Left hindlimb (tissue), 1 donor: ENCODE results near the gene DROSHA.

Experiments used
- DNase-seq: peaks from one replicate; pipeline ENCODE4 v3.0.0-alpha.2; 2018

Gene DROSHA

DNA sequence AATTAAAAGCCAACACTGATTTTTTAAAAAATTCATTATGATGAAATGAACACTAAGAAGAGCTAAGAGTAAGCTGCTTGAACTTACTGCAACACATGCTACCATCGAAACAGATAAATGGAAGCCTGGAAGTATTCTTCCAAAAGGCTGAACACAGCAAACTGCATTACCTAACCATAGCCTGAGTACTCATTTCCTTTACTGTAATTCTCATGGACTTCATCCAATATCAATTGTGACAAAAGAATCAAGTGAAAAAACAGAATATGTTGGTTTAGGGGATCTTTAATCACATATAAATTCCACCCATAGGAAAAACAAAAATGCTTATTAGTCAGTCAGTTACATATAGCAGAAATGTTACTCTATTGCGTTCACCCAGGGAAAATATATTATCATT is 68.5 kb downstream of the DROSHA start:
- no peak for DNase-seq

DNA sequence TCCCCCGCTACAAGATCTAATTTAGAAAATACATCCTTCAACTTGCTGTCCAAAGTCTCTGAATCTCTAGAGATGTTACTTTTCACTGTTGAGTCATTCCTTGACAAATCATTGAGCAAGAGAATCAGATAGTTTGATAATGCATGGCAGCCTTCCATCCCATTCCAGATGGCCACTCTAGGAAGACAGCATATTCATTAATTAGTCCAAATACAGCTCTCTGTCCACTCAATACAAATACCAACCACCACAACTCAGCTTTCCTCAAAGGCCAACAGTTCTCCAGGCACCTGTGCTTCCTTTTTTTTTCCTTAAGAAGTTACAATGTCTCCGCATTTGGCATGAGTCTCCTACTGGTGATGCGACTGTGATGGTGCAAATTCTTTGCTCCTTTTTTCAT is 72.3 kb downstream of the DROSHA start:
- DNase-seq: no peak

DNA sequence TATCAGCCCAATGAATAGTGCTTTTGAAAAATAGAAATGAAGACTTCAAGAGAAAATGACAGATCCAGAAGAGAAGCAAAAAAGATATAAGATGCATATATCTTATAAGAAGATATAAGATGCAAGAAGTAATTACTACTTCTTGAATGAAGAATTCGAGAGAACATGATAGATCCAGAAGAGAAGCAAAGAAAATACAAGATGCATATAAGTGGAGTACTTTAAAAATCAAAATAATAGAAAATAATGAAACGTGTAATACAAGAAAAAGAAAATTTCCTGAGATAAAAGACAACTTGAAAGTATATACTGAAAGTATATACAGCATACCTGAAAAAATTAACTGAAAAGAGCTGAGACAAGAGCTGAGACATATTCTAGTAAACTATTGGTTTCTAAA is 76.7 kb downstream of the DROSHA start:
- no peak for DNase-seq

DNA sequence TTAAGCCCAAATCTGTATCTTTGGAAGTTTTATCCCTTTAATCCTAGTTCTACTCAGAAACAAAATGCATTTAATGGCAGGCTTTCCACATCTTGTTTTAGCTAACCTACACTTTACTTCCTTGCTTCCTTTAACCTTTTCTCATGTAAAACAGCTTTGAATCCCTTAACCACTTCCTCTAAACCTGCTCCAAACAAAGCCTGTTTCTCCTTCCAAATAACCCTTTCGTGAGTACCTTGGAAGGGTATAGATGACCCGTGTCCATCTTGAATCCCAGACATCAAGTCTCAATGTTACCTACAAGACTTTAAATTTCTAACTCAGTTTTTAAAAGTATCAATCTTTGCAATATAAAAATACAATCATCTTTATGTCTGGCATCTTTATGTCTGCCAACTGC is 78.4 kb downstream of the DROSHA start:
- DNase-seq: no peak

DNA sequence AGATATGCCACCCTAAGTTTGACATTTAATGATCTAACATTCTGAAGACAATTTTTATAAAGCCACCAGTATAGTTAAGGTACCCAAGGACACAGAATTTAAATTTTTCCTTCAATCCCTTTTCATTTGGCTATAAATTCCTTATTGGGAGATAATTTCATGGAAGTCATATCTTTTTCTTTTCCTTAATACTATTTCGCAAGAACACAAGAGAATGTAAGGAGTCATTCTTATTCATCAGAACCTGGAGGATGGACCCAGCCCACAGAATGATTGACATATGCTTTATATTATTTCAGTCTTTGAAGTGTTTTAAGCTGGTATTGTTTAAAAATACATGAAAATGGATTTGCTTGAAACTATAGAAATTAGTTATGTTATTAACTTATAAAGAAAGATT is 79.6 kb downstream of the DROSHA start:
- no peak for DNase-seq

DNA sequence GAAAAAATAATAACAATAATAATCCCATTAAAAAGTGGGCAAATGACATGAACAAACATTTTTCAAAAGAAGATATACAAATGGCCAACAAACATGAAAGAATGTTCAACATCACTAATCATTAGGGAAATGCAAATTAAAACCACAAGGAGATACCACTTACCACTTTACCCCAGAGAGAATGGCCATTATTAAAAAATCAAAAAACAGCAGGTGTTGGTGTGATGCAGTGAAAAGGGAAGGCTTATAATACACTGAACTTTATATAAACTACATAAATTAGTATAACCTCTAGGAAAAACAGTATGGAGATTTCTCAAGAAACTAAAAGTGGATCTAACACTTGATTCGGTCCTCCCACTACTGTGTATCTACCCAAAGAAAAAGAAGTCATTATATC is 81.9 kb downstream of the DROSHA start:
- no peak for DNase-seq

DNA sequence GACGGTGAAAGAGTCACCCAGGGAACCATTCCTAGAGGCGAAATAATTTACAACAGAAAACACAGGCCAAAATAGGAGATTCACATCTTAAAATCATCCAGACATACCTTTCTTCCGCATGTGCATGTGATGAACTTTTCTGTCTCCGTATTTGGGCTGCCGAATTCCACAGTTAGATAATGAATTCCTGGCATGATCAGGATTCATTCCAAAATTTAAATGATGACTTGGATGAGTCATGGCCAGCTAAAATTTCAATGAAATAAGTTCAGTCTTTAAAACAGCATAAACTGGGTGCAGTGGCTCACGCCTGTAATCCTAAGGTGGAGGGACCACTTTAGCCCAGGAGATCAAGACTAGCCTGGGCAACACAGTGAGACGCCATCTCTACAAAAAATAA is 82.7 kb downstream of the DROSHA start:
- no peak for DNase-seq

DNA sequence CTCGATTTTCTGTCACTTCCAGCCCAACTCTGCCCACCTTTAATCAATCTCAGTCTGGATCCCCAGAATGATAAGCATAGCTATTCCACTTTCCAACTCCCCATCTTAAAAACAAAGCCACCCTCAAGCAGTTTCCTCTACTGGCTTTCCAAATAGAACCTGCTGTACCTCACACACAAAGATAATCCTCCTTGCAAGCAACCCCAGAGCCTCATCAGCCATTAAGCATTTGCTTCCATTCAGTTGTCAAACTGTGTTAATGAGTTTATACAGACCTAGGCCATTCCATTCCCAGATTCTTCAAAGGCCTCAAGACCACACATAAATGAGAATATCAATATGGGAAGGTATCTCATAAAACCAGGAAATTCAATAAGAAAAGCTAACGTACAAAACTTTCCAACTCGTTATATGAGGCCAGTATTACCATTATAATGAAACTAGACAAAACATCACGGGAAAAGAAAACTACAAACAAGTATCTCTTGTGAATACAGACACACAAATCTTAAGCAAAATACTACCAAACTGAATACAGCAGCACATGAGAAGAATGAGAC is 86.8 kb downstream of the DROSHA start:
- no peak for DNase-seq

DNA sequence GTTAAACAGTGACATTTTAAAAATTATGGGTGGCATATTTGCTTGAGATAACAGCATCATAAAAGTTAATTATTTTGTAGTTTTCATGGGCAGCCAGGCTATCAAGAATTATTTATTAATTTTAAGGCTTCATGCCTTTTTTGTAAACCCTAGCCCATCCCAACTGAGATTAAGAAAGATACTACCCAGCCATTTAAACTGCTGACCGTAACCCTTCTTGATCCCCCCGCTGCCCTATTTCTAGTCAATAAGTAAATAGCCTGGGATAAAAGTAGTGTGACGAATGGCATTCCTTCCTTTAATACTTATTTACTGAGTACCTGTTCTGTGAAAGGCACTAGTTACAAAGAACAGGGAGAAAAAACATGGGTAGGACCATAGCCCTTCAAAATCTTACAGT is 88.3 kb downstream of the DROSHA start:
- no peak for DNase-seq

DNA sequence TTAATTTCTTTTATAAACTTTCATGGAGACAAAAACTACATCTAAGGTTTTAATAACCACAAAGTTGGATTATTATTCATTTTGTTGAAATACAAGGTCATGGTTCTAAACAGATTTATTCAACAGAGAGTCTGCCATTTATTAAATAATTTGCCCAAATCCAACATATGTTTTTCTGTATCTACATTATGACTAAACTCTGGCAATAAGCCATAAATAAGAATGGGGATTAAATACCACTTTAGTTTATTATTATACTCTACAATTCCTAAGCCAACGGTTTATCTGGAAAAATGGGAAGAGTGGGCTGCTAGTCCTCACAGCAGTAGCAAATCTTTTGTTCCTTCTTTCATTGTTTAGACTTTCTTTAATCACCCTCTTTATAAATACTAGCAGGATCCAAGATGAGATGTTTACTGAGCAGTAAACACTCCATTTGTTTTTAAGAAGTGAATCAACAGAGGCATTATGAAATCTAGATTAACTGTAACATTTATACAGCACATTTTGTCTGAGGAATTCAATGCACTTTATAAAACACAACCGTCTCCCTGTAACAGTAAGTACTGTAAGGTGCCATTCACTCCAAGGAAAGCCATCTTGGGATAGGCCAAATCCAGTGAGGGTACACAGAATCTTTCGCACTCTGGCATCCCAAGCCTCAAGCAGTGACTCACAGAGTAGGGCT is 89.7 kb downstream of the DROSHA start:
- DNase-seq: no peak

DNA sequence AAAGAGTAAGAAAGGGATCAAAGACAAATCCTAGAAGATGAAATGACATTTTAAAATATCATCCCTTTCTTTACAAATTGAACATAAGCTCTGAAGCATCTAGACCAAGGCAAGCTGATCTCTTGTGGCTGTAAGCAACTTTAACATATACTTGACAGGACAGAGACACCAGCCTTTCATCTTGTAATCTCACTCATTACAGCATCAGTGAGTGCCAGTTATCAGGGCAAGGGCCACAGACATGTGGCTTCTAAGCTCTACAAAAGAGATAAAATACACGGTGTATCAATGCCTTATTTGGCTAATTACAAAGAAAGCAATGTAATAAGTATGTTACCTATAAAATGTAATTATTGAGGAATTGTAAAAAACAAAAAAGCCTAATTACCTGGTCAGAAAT is 95.0 kb downstream of the DROSHA start:
- DNase-seq: no peak

DNA sequence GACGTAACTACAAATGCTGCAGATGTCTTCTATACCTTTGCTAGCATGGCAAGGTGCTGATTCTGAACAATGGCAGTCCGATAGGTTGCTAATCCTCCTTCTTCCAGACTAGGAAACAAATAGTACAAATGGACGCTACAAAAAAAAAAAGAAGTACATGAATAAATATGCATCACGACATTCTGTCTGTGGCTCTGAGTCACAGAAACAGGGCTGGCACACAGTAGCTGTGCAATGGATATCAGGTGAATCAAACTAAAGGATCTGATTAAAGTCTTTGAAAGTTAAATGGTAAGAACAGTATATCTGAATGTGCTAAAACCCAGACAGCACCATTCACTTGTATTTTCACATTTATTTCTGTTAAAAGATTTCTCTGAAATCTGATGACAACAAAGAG is 96.2 kb downstream of the DROSHA start:
- DNase-seq: no peak

DNA sequence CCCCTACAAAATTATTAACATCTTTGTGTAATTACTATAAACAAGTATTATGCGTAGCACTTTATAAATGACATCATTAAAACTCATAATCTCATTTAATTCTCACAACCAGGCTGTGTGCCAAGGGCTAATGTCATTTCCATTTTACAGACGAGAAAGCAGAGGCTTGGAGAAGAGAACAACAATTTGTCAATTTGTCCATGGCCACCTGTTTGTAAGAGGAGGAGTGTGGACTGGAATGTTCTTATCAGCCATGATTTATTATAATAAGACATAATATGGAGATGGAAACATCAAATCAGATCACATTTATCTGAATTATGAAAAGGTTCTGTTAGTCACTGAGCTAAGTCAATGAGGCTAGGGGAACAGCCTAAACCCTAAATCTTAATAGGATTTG is 97.0 kb downstream of the DROSHA start:
- DNase-seq: no peak

DNA sequence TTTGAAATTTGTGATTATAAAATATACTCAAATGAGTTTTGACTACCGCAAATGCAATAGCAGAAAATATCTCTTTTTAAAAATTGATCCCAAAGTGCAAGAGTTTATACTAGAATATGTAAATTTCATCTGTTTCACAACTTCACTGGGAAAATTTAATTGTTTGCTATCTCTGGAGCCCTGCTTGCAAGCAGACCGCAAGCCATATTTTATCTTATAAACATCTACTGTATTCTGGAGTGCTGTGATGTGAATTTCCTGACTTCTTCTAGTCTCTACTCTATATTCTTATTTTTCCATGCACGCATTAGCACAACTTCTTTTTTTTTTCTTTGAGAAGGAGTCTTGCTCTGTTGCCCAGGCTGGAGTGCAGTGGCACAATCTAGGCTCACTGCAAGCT is 98.7 kb downstream of the DROSHA start:
- no peak for DNase-seq

DNA sequence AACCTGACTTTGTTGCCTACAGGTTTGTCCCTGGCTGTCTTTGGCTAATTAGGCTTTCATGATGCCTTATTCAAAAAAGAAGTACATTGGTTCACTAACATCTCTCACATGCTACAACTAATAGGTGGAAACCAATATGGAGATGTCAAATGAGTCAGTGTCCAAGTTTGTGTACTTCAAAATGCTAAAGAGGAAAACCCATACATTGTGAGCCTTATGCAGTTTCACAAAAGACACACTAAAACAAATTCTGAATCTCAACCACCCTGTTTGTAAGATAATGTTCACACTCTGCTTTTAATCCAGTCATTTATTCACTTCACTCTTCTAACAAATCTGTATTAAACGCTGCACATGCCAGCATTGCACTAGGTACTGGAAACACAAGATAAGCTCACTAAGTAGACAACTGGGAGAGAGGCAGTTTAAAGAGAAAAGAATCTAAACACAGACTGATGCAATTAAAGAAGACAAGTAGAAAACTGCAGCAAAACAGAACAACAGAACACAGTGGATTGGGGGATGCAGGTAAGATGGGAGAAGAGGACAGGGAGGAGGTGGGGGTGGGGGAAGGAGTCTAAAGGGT is 104.1 kb downstream of the DROSHA start:
- DNase-seq: no peak

DNA sequence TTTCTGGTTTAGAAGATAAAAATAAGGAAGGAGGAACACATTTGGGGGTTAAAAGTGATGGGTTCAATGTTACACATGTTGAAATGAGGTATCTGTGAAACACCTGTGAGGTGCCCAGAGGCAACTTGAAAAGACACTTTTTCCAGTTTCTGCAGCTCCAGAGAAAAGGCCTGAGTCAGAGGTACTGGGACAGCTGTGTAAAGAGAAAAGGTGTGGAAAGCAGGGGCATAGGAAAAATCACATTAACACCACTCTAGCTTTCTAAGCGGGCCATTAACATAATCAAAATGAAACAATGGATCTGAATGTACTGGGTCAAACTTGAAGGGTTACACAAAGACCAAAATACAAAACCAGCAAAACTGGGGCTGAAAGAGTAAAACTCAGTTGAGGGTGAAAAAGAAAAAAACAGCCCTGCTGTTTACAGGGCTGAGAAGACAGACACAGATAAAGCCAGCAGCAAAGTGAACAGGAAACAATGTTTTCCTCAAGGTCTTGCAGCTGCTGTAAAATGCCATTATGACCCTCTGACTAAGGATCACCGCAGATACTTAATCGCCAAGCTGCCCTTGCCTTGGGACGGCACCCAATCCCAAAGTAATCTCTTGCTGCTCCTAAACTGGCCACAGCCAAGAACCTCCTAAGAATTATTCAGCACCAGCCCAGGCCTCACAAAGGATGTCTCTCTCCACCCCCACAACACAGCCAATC is 104.7 kb downstream of the DROSHA start:
- no peak for DNase-seq

DNA sequence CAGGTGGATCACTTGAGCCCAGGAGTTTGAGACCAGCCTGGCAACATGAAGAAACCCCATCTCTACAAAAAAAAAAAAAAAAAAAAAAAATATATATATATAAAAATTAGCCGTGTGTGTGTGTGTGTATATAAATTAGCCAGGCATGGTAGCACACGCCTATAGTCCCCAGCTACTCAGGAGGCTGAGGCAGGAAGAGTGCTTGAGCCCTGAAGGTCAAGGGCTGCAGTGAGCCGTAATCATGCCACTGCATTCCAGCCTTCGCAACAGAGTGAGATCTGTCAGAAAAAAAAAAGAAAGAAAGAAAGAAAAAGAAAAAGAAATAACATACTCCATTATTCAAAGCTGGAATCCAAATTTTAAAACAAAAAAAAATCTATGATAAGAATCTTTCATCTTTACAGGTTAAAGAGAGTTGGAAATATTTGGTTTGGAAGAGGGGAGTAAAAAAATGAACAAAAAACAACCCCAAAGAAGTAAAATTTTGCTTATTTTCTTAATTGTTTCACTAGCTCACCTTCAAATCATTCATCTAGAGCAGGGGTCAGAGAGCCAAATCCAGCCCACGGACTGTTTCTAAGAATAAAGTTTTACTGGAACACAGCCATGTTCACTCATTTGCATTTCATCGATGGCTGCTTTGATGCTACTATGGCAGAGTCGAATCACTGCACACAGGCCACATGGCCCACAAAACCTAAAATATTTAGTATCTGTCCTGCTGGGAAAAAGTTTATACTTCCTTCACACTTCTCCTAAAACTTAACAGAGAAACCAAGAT is 109.9 kb downstream of the DROSHA start:
- DNase-seq: no peak

DNA sequence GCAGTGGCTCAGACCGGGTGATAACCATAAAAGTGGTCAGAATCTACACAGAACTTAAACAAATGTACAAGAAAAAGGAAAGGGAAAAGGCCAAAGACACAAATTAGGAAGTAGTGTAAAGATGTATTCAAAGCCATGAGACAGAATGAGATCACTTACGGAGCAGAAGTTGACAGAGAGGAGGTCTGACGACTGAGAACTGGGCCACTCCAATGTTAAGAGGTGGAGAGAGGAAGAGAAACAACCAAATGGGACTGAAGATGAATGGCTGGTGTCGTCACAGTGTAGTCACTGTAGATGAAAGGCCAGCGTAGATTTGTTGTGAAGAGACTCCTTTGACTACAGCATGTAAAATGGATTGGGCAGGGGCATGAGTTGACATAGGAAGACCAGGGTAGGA is 114.4 kb downstream of the DROSHA start:
- DNase-seq: no peak

DNA sequence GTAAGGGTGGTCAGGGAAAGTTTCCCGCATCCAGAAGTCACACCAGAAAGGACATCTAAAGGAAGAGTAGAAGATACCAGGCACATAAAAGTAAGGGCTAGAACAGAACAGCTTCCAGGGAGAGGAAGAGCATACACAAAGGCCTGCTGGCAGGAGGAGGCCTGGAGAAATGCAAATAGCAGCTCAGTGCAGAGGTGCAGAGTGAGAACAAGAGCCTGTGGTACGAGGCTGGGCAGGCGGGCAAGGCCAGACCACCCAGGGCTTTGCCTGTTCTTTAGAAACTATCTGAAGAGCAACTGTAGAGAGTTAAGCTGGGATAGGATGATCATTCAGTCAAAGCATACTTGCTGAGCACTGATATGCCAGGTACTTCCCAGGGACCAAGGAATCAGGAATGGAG is 115.3 kb downstream of the DROSHA start:
- no peak for DNase-seq

DNA sequence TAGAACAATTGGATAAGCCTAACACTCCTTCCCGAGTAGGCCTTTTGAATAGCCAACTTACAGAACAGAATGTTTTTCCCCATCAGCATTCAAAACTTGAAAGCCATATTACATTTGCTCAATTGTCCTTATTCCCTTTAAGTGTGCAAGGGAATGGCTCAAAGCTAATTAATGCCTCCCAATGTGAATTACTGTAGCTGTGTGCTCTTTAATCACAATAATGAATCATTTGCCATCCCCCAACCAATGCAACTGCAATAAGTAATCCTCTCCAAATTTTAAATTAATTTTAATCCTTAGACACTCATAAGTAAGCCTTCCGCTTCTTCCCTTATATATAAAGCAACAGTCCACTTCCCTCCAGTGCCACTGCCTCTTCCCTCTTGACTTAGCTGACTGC is 115.9 kb downstream of the DROSHA start:
- no peak for DNase-seq

DNA sequence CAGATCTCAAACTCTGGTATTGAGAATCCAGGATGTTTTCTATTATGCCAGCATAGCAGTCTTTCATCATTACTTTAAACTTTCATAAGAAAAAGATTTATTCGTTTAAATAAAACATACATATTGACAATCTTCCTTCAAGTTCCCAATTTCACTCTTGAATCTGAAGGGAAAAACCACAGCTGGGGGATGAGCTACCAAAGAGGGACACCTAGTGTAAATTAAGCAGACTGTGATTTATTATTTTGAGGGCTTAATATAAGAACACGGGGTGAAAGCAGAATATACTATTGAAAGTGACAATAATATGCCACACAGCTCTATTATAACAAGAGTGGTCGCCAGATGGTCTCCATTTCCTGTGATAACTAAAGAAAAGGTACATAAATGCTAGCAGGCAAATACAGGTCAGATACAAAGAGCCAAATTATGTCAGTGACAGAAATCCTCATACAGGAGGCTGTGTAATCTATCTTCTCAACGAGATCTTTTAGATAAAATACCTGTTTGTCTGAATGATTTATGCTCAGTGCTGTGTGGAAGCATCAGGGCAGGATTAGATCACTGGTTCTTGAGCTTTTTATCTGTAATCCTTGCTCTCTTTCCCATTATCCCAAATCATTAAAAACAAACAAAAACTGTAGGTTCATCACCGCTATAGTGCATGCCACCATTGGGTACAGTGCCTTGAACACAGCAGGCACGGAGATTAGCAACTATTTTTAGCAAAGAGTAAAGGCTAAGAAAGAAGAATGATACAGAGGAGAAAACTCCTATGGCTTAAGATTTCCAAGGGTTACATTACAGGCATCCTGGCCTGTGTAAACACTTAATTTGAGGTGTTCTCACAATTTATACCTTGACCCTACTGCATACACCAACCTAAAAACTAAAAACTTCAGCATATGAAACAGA is 116.6 kb downstream of the DROSHA start:
- DNase-seq: no peak
